Measurements from ENCODE around the gene SFN. TPM values are rescaled to one million over a fixed set of nuclear protein-coding genes. Genes with fewer than 3 reads are reported as not detected.

SFN gene
- total and polyA plus RNA-seq, 2 of the 13 experiments (the other 11 are each of a cell fraction or from before 2014, with no cell fraction given) = 4.3 to 5.6 TPM

GRCh38 chr1:26864610-26865480 lies 1.9 kb downstream of the SFN start:
- ATAC-seq = peak; percentile 94
- peak overlapping the region; percentile 11 for H2AFZ ChIP-seq (ENCODE audit: low read length)
- no peaks in the 10 kb centered on the region for H3K9me3 ChIP-seq (ENCODE audit: low read length)
- in situ Hi-C loops (cut with HindIII; ENCODE audit: extremely low pct_ligation_motif_present, low pct_unique_long_range_greater_than_20kb) = no loop called here
- BruUV-seq (replicated peaks) = no TSS peak
- no peaks in the 10 kb centered on the region for H3K36me3 ChIP-seq (replicated peaks in 1 of 2; ENCODE audit: control insufficient read depth in 1 of 2, insufficient read depth in 2 of 2, low read length in 2 of 2)
- intact Hi-C loops (cut with micrococcal nuclease; ENCODE audit: unreplicated experiment) = no loop called here
- peak overlapping the region; percentile 77 for H3K9ac ChIP-seq (ENCODE audit: insufficient read depth, low read depth, low read length)
- ChIA-PET POLR2A (interaction anchor here (0.6 to 2.1 kb wide), 21 partner anchors 9 to 173 kb away, joined by 3 to 25 read pairs (median 5); partner anchors contain the start of genes GPATCH3, GPN2, NR0B2 and PIGV), CTCF (ENCODE audit: low intra/inter-chr PET ratio, low total read pairs) (no interaction called here)
- peak; percentile 93 for DNase-seq (ENCODE audit: low spot score)
- H3K4me3 ChIP-seq (replicated peaks in 1 of 3; ENCODE audit: insufficient read depth in 1 of 3, low read depth in 2 of 3, low read length in 3 of 3) = peak overlapping the region; percentile 70 to 79 (median 70)
- H3K4me1 ChIP-seq (ENCODE audit: insufficient read depth, low read length) = peaks cover 63% of the 10 kb centered on the region
- H3K79me2 ChIP-seq (ENCODE audit: insufficient read depth, low read length) = no peaks in the 10 kb centered on the region
- H3K27ac ChIP-seq (ENCODE audit: extremely low read length, insufficient read depth, low read length) = peak overlapping the region; percentile 79
- H3K27me3 ChIP-seq (ENCODE audit: control insufficient read depth in 1 of 2, insufficient read depth in 2 of 2, low read length in 2 of 2) = no peaks in the 10 kb centered on the region
- peak; percentile 83 for FAIRE-seq
- H4K20me1 ChIP-seq (ENCODE audit: insufficient read depth, low read length) = no peaks in the 10 kb centered on the region
- WGBS (ENCODE audit: low lambda C conversion rate) = 3% methylated on average over 30 of the region's 75 CpGs
- peak overlapping the region; percentile 99 for H3K4me2 ChIP-seq (ENCODE audit: low read depth, low read length)
- TF ChIP-seq, protein P1, sequence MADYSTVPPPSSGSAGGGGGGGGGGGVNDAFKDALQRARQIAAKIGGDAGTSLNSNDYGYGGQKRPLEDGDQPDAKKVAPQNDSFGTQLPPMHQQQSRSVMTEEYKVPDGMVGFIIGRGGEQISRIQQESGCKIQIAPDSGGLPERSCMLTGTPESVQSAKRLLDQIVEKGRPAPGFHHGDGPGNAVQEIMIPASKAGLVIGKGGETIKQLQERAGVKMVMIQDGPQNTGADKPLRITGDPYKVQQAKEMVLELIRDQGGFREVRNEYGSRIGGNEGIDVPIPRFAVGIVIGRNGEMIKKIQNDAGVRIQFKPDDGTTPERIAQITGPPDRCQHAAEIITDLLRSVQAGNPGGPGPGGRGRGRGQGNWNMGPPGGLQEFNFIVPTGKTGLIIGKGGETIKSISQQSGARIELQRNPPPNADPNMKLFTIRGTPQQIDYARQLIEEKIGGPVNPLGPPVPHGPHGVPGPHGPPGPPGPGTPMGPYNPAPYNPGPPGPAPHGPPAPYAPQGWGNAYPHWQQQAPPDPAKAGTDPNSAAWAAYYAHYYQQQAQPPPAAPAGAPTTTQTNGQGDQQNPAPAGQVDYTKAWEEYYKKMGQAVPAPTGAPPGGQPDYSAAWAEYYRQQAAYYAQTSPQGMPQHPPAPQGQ (CRISPR knock-in tag; IDR thresholded peaks at IDR 0.05; ENCODE audit: borderline replicate concordance) = no peak
- TF ChIP-seq, protein P2, sequence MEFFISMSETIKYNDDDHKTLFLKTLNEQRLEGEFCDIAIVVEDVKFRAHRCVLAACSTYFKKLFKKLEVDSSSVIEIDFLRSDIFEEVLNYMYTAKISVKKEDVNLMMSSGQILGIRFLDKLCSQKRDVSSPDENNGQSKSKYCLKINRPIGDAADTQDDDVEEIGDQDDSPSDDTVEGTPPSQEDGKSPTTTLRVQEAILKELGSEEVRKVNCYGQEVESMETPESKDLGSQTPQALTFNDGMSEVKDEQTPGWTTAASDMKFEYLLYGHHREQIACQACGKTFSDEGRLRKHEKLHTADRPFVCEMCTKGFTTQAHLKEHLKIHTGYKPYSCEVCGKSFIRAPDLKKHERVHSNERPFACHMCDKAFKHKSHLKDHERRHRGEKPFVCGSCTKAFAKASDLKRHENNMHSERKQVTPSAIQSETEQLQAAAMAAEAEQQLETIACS (CRISPR knock-in tag; IDR thresholded peaks at IDR 0.05) = peak; percentile 41; the same call in 1 of the 2 replicates
- TF ChIP-seq KAT7 (CRISPR knock-in tag; IDR thresholded peaks at IDR 0.05; ENCODE audit: borderline replicate concordance) (peak; percentile 57; the same call in 1 of the 2 replicates), ZNF446 (CRISPR knock-in tag; IDR thresholded peaks at IDR 0.05) (no peak; the same call in 1 of the 2 replicates), MED13 (CRISPR knock-in tag; IDR thresholded peaks at IDR 0.05) (no peak), ZNF577 (CRISPR knock-in tag; IDR thresholded peaks at IDR 0.05; ENCODE audit: borderline replicate concordance, low read depth) (no peak), IRX3 (CRISPR knock-in tag; IDR thresholded peaks at IDR 0.05; ENCODE audit: borderline replicate concordance, low read depth) (no peak), SNAI1 (CRISPR knock-in tag; IDR thresholded peaks at IDR 0.05; ENCODE audit: borderline replicate concordance) (no peak; the same call in 1 of the 2 replicates), ZKSCAN8 (CRISPR knock-in tag; IDR thresholded peaks at IDR 0.05; ENCODE audit: borderline replicate concordance) (no peak), NFIC (IDR thresholded peaks at IDR 0.05; ENCODE audit: low read length) (no peak), FOXA1 (IDR thresholded peaks at IDR 0.05) (no peak), FOXA1 (CRISPR knock-in tag; IDR thresholded peaks at IDR 0.05) (no peak), ZNF136 (CRISPR knock-in tag; IDR thresholded peaks at IDR 0.05; ENCODE audit: low read depth) (no peak), TAF15 (IDR thresholded peaks at IDR 0.05; ENCODE audit: low read depth, low read length, poor library complexity, severe bottlenecking) (no peak), SMARCE1 (IDR thresholded peaks at IDR 0.05; ENCODE audit: borderline replicate concordance) (no peak), PTBP1 (IDR thresholded peaks at IDR 0.05; ENCODE audit: low read depth, low read length, poor library complexity, severe bottlenecking) (no peak), NR2F2 (IDR thresholded peaks at IDR 0.05; ENCODE audit: borderline replicate concordance, low read depth) (no peak), NBN (conservative IDR thresholded peaks at IDR 0.05) (no peak), ZEB1 (IDR thresholded peaks at IDR 0.05; ENCODE audit: insufficient replicate concordance, low read depth) (no peak), PCBP1 (IDR thresholded peaks at IDR 0.05; ENCODE audit: borderline replicate concordance, low read depth, low read length) (0 out of 2 replicates have a peak, but pooled peaks have one; percentile 41)
- TF ChIP-seq, protein P3, sequence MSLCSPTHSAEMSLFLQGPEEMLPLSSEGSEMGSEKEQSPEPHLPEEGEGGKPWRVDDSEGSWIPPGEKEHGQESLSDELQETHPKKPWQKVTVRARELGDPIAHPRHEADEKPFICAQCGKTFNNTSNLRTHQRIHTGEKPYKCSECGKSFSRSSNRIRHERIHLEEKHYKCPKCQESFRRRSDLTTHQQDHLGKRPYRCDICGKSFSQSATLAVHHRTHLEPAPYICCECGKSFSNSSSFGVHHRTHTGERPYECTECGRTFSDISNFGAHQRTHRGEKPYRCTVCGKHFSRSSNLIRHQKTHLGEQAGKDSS (CRISPR knock-in tag; IDR thresholded peaks at IDR 0.05; ENCODE audit: borderline replicate concordance, low read depth) = no peak

All from HepG2 (cell line).